ENCODE results near the gene MAN1A1.

Gene MAN1A1

DNA sequence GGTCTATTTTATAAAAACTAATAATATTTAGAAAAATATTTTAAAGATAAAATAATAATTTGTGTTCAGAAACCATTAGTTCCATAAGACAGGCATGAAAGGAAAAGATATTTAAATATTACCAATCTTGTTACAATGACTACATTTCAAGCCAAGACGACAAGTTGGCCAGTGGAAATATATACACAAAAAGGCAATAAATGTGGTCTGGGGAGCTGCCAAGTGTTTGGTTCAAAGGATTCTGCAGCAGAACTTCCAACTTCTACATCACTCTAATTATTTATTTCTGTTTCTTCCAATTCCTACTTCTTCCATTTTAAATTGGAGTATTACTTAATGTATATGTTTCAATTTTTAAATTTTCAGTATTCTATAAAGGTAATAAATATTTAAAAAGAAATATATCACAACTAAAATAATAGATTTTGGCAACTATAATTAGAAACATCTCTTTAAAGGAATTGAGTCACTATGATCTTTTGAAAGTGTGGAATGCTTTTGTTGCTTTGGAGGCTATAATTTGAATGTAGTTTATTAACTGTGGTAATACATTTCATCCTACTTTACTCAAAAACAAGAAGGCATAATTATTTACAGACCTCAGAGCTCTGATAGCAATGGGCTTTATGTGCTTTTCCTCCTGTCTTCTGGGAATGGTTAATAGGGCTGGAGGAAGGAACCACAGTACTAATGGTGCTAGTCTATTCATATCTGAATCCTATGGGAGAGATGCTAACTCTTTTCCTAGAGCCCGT is 141.4 kb downstream of the MAN1A1 start:
- Histone ChIP-seq H3K4me2 (ENCODE audit: insufficient read depth, low read length, poor library complexity, severe bottlenecking) (no peak overlapping the region), H2BK12ac (ENCODE audit: low read length) (no peak overlapping the region), H3K27me3 (ENCODE audit: control insufficient read depth in 3 of 3, insufficient read depth in 3 of 3, low read depth in 1 of 3, low read length in 3 of 3) (no peaks in the 10 kb centered on the region), H3K23ac (ENCODE audit: low read depth, low read length, poor library complexity) (no peak overlapping the region), H2BK15ac (ENCODE audit: low read length) (no peak overlapping the region), H3K9ac (ENCODE audit: low read depth, low read length, poor library complexity) (no peak overlapping the region), H3K9me3 (replicated peaks in 1 of 2; ENCODE audit: control insufficient read depth in 2 of 2, insufficient read depth in 1 of 2, low read depth in 1 of 2, low read length in 2 of 2) (no peaks in the 10 kb centered on the region), H3K4me1 (ENCODE audit: control insufficient read depth in 2 of 2, insufficient read depth in 1 of 2, low read depth in 1 of 2, low read length in 2 of 2) (no peaks in the 10 kb centered on the region), H2AK5ac (ENCODE audit: low read depth, low read length) (no peak overlapping the region), H2BK5ac (ENCODE audit: low read length) (no peak overlapping the region), H3K4ac (ENCODE audit: low read length) (no peak overlapping the region), H3K14ac (ENCODE audit: low read length) (no peak overlapping the region), H2AFZ (ENCODE audit: low read length) (no peak overlapping the region), H3K79me1 (ENCODE audit: low read depth, low read length) (no peaks in the 10 kb centered on the region), H3K18ac (ENCODE audit: low read length) (no peak overlapping the region), H4K91ac (ENCODE audit: low read depth, low read length, poor library complexity) (no peak overlapping the region), H4K8ac (ENCODE audit: low read depth, low read length) (no peak overlapping the region), H3K4me3 (ENCODE audit: low read length in 2 of 2) (no peak overlapping the region), H3K36me3 (replicated peaks in 1 of 2; ENCODE audit: control insufficient read depth in 2 of 2, insufficient read depth in 2 of 2, low read length in 2 of 2) (no peaks in the 10 kb centered on the region), H2BK120ac (ENCODE audit: low read depth, low read length) (no peak overlapping the region), H3K27ac (replicated peaks; ENCODE audit: low read length) (no peak overlapping the region)
- DNase-seq (ENCODE audit: low spot score), result no peak
- whole genome bisulfite sequencing, 2 donors (ENCODE audit: extremely low coverage in 2 of 2, insufficient read length in 2 of 2, insufficient replicate concordance in 1 of 2), result no CpG with 5 or more reads among the region's 2 CpGs

DNA sequence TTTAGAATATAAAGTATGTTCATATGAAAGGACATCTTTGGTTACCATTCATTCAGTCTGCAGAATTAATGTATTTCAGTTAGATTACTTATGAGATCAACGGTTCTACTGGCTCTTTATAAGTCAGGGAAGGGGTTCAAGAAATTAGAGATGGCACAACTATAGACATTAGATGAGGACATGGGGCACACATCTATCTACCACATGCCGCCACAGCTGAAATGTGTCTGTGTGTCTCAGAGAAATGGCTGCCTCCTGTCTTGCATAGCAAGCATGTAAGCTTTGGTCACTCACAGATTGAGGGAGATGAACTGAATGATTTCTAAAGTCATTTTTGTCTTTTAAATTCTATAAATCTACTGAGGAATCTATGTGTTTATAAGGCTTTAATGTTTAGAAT is 142.2 kb downstream of the MAN1A1 start:
- WGBS, 2 donors (ENCODE audit: extremely low coverage in 2 of 2, insufficient read length in 2 of 2, insufficient replicate concordance in 1 of 2), result no CpG with 5 or more reads among the region's 2 CpGs
- Histone ChIP-seq H3K18ac (ENCODE audit: low read length) (no peak overlapping the region), H3K9me3 (replicated peaks in 1 of 2; ENCODE audit: control insufficient read depth in 2 of 2, insufficient read depth in 1 of 2, low read depth in 1 of 2, low read length in 2 of 2) (no peaks in the 10 kb centered on the region), H3K4me3 (ENCODE audit: low read length in 2 of 2) (no peak overlapping the region), H3K9ac (ENCODE audit: low read depth, low read length, poor library complexity) (no peak overlapping the region), H4K91ac (ENCODE audit: low read depth, low read length, poor library complexity) (no peak overlapping the region), H3K4me2 (ENCODE audit: insufficient read depth, low read length, poor library complexity, severe bottlenecking) (no peak overlapping the region), H3K27me3 (ENCODE audit: control insufficient read depth in 3 of 3, insufficient read depth in 3 of 3, low read depth in 1 of 3, low read length in 3 of 3) (no peaks in the 10 kb centered on the region), H3K79me1 (ENCODE audit: low read depth, low read length) (no peaks in the 10 kb centered on the region), H3K36me3 (replicated peaks in 1 of 2; ENCODE audit: control insufficient read depth in 2 of 2, insufficient read depth in 2 of 2, low read length in 2 of 2) (no peaks in the 10 kb centered on the region), H2BK120ac (ENCODE audit: low read depth, low read length) (no peak overlapping the region), H2AFZ (ENCODE audit: low read length) (no peak overlapping the region), H2BK5ac (ENCODE audit: low read length) (no peak overlapping the region), H3K27ac (replicated peaks; ENCODE audit: low read length) (no peak overlapping the region), H3K14ac (ENCODE audit: low read length) (no peak overlapping the region), H4K8ac (ENCODE audit: low read depth, low read length) (no peak overlapping the region), H2AK5ac (ENCODE audit: low read depth, low read length) (no peak overlapping the region), H2BK12ac (ENCODE audit: low read length) (no peak overlapping the region), H2BK15ac (ENCODE audit: low read length) (no peak overlapping the region), H3K4me1 (ENCODE audit: control insufficient read depth in 2 of 2, insufficient read depth in 1 of 2, low read depth in 1 of 2, low read length in 2 of 2) (no peaks in the 10 kb centered on the region), H3K4ac (ENCODE audit: low read length) (no peak overlapping the region), H3K23ac (ENCODE audit: low read depth, low read length, poor library complexity) (no peak overlapping the region)
- no peak for DNase-seq (ENCODE audit: low spot score)

GRCh38 chr6:119205911-119206618 is 143.5 kb downstream of the MAN1A1 start:
- Histone ChIP-seq H3K4ac (ENCODE audit: low read length) (no peak overlapping the region), H3K27ac (replicated peaks; ENCODE audit: low read length) (no peak overlapping the region), H2AK5ac (ENCODE audit: low read depth, low read length) (no peak overlapping the region), H3K36me3 (replicated peaks in 1 of 2; ENCODE audit: control insufficient read depth in 2 of 2, insufficient read depth in 2 of 2, low read length in 2 of 2) (no peaks in the 10 kb centered on the region), H3K23ac (ENCODE audit: low read depth, low read length, poor library complexity) (no peak overlapping the region), H3K4me3 (ENCODE audit: low read length in 2 of 2) (no peak overlapping the region), H3K18ac (ENCODE audit: low read length) (no peak overlapping the region), H2BK120ac (ENCODE audit: low read depth, low read length) (no peak overlapping the region), H2AFZ (ENCODE audit: low read length) (no peak overlapping the region), H3K9ac (ENCODE audit: low read depth, low read length, poor library complexity) (no peak overlapping the region), H3K4me1 (ENCODE audit: control insufficient read depth in 2 of 2, insufficient read depth in 1 of 2, low read depth in 1 of 2, low read length in 2 of 2) (no peaks in the 10 kb centered on the region), H3K9me3 (replicated peaks in 1 of 2; ENCODE audit: control insufficient read depth in 2 of 2, insufficient read depth in 1 of 2, low read depth in 1 of 2, low read length in 2 of 2) (no peaks in the 10 kb centered on the region), H3K79me1 (ENCODE audit: low read depth, low read length) (no peaks in the 10 kb centered on the region), H3K4me2 (ENCODE audit: insufficient read depth, low read length, poor library complexity, severe bottlenecking) (no peak overlapping the region), H4K91ac (ENCODE audit: low read depth, low read length, poor library complexity) (no peak overlapping the region), H4K8ac (ENCODE audit: low read depth, low read length) (no peak overlapping the region), H3K14ac (ENCODE audit: low read length) (no peak overlapping the region), H2BK15ac (ENCODE audit: low read length) (no peak overlapping the region), H2BK5ac (ENCODE audit: low read length) (no peak overlapping the region), H2BK12ac (ENCODE audit: low read length) (no peak overlapping the region), H3K27me3 (ENCODE audit: control insufficient read depth in 3 of 3, insufficient read depth in 3 of 3, low read depth in 1 of 3, low read length in 3 of 3) (no peaks in the 10 kb centered on the region)
- WGBS, 2 donors (ENCODE audit: extremely low coverage in 2 of 2, insufficient read length in 2 of 2, insufficient replicate concordance in 1 of 2), result no CpG with 5 or more reads among the region's 7 CpGs
- no peak for DNase-seq (ENCODE audit: low spot score)

DNA sequence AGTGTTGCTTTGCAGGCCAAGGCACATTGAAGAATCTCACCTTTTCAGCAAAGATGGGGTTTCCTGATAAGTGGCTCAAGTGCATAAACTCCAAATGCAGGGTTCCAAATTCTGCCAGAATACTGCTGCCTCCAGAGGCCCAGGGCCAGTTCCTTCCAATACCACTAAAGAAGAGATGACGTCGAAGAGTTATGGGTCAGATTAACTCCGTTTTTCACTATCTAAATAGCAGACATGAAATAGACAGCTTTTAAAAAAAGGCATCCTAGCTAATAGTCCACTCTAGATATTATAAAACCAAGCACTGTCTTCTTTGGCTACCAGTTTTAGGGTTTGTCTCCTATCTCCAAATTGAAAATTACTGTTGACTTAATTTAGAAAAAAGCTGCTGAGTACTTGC is 144.8 kb downstream of the MAN1A1 start:
- Histone ChIP-seq H4K91ac (ENCODE audit: low read depth, low read length, poor library complexity) (no peak overlapping the region), H2BK120ac (ENCODE audit: low read depth, low read length) (no peak overlapping the region), H3K4me1 (ENCODE audit: control insufficient read depth in 2 of 2, insufficient read depth in 1 of 2, low read depth in 1 of 2, low read length in 2 of 2) (no peaks in the 10 kb centered on the region), H3K9ac (ENCODE audit: low read depth, low read length, poor library complexity) (no peak overlapping the region), H2AFZ (ENCODE audit: low read length) (no peak overlapping the region), H3K4me2 (ENCODE audit: insufficient read depth, low read length, poor library complexity, severe bottlenecking) (no peak overlapping the region), H3K18ac (ENCODE audit: low read length) (no peak overlapping the region), H3K36me3 (replicated peaks in 1 of 2; ENCODE audit: control insufficient read depth in 2 of 2, insufficient read depth in 2 of 2, low read length in 2 of 2) (no peaks in the 10 kb centered on the region), H3K23ac (ENCODE audit: low read depth, low read length, poor library complexity) (no peak overlapping the region), H2BK5ac (ENCODE audit: low read length) (no peak overlapping the region), H2BK12ac (ENCODE audit: low read length) (no peak overlapping the region), H3K27ac (replicated peaks; ENCODE audit: low read length) (no peak overlapping the region), H3K9me3 (replicated peaks in 1 of 2; ENCODE audit: control insufficient read depth in 2 of 2, insufficient read depth in 1 of 2, low read depth in 1 of 2, low read length in 2 of 2) (no peaks in the 10 kb centered on the region), H3K14ac (ENCODE audit: low read length) (no peak overlapping the region), H2AK5ac (ENCODE audit: low read depth, low read length) (no peak overlapping the region), H3K4ac (ENCODE audit: low read length) (no peak overlapping the region), H2BK15ac (ENCODE audit: low read length) (no peak overlapping the region), H3K4me3 (ENCODE audit: low read length in 2 of 2) (no peak overlapping the region), H3K79me1 (ENCODE audit: low read depth, low read length) (no peaks in the 10 kb centered on the region), H3K27me3 (ENCODE audit: control insufficient read depth in 3 of 3, insufficient read depth in 3 of 3, low read depth in 1 of 3, low read length in 3 of 3) (no peaks in the 10 kb centered on the region), H4K8ac (ENCODE audit: low read depth, low read length) (no peak overlapping the region)
- no CpG with 5 or more reads among the region's 3 CpGs for WGBS, 2 donors (ENCODE audit: extremely low coverage in 2 of 2, insufficient read length in 2 of 2, insufficient replicate concordance in 1 of 2)
- no peak for DNase-seq (ENCODE audit: low spot score)
